Smooth muscle cell (in vitro differentiated cells): ENCODE results near the gene LYST. TPM values are rescaled to one million over a fixed set of nuclear protein-coding genes. Genes with fewer than 3 reads are reported as not detected.

Experiments
- DNase-seq: peaks from one replicate; lab custom pipeline; 2025; ENCODE audit not compliant: unreplicated experiment; lab: John Stamatoyannopoulos, UW
- H2AFZ ChIP-seq: fragments of 200-600 bp; sonication (generic); 2 replicates; pipeline ENCODE4 v1.6.0; 2016; ENCODE audit warnings: antibody characterized with exemption, low read depth, mild to moderate bottlenecking
- H3F3A ChIP-seq: fragments of 200-600 bp; sonication (generic); 2 replicates; pipeline ENCODE4 v1.6.0; 2017; ENCODE audit warnings: antibody characterized with exemption, low read depth
- H3K27ac ChIP-seq: fragments of 200-600 bp; sonication (generic); 2 replicates; pipeline ENCODE4 v1.5.1; 2016; ENCODE audit warnings: low read depth, mild to moderate bottlenecking
- H3K27me3 ChIP-seq: fragments of 200-600 bp; sonication (generic); 2 replicates; pipeline ENCODE4 v1.6.1; 2016; ENCODE audit warnings: low read depth, mild to moderate bottlenecking
- H3K36me3 ChIP-seq: fragments of 200-600 bp; sonication (generic); 2 replicates; pipeline ENCODE4 v1.5.1; 2016; ENCODE audit warnings: low read depth
- H3K4me1 ChIP-seq: fragments of 200-600 bp; sonication (generic); 2 replicates; pipeline ENCODE4 v1.5.1; 2016; ENCODE audit warnings: low read depth
- H3K4me2 ChIP-seq: fragments of 200-600 bp; sonication (generic); 2 replicates; pipeline ENCODE4 v1.6.0; 2016; ENCODE audit warnings: mild to moderate bottlenecking
- H3K4me3 ChIP-seq: fragments of 200-600 bp; sonication (generic); 2 replicates; pipeline ENCODE4 v1.5.1; 2016; ENCODE audit warnings: mild to moderate bottlenecking
- H3K79me2 ChIP-seq: fragments of 200-600 bp; sonication (generic); 2 replicates; pipeline ENCODE4 v1.6.0; 2016; ENCODE audit warnings: low read depth, mild to moderate bottlenecking
- H3K9ac ChIP-seq: fragments of 200-600 bp; sonication (generic); 2 replicates; pipeline ENCODE4 v1.6.0; 2016; ENCODE audit warnings: low read depth
- H3K9me3 ChIP-seq: fragments of 200-600 bp; sonication (generic); replicated peaks from 2 replicates; pipeline ENCODE4 v1.5.1; 2016; ENCODE audit warnings: low read depth
- H4K20me1 ChIP-seq: fragments of 200-600 bp; sonication (generic); 2 replicates; pipeline ENCODE4 v1.6.0; 2016; ENCODE audit warnings: low read depth
- CTCF ChIP-seq: fragments of 200-600 bp; sonication (generic); IDR thresholded peaks from 2 replicates; pipeline ENCODE4 v1.5.1; 2017; ENCODE audit warnings: borderline replicate concordance, mild to moderate bottlenecking, antibody characterized with exemption; ENCODE audit not compliant: insufficient read depth, poor library complexity, severe bottlenecking
- WGBS: methylation state at CpG from one replicate; pipeline ENCODE4 v1.1.7; 2016; ENCODE audit warnings: low lambda C conversion rate; 5-methylcytosine and 5-hydroxymethylcytosine counted together
- polyA plus RNA-seq: library from polyadenylated mRNA; unstranded; fragments of >200 nt; fragmentation: Nextera tagmentation; extraction: Ambion mirVana; gene quantifications from 2 replicates; pipeline ENCODE4 v1.2.1, GENCODE V29; 2016
- total RNA-seq: library from RNA; depleted of rRNA; stranded (reverse); fragments of >200 nt; gene quantifications from 2 replicates; pipeline ENCODE4 v1.2.3, GENCODE V29; 2014

The LYST gene
- total and polyA plus RNA-seq, 2 experiments from 2014 or later, result 2.2 to 13.5 TPM

- no peaks in the 10 kb centered on the region for H3K27me3 ChIP-seq
- no peaks in the 10 kb centered on the region for H3K79me2 ChIP-seq
- H3K36me3 ChIP-seq, result no peaks in the 10 kb centered on the region
- H3K4me3 ChIP-seq, result no peak overlapping the region
- H2AFZ ChIP-seq, result no peak overlapping the region
- no peak overlapping the region for H3K9ac ChIP-seq
- H3K4me1 ChIP-seq, result peaks cover 11% of the 10 kb centered on the region
- no peaks in the 10 kb centered on the region for H3K9me3 ChIP-seq
- no peak for DNase-seq
- H3K4me2 ChIP-seq, result peak overlapping the region; percentile 74
- H4K20me1 ChIP-seq, result no peaks in the 10 kb centered on the region
- TF ChIP-seq CTCF, result no peak
- WGBS, result 45% methylated on average over 14 of the region's 14 CpGs
- peak overlapping the region; percentile 3 for H3K27ac ChIP-seq
- no peaks in the 10 kb centered on the region for H3F3A ChIP-seq
Measured at GRCh38 chr1:235632506-235633401, 234.0 kb downstream of the LYST start.

- Histone ChIP-seq H2AFZ (no peak overlapping the region), H4K20me1 (no peaks in the 10 kb centered on the region), H3K79me2 (no peaks in the 10 kb centered on the region)
Measured at GRCh38 chr1:235631816-235632215, 234.9 kb downstream of the LYST start.

GRCh38 chr1:235628316-235629005 lies 238.2 kb downstream of the LYST start:
- no peak overlapping the region for H3K4me2 ChIP-seq
- H3K9ac ChIP-seq, result no peak overlapping the region
- 81% methylated on average over 10 of the region's 10 CpGs for WGBS
- H3K4me1 ChIP-seq, result peaks cover 11% of the 10 kb centered on the region
- no peak for DNase-seq
- no peak for TF ChIP-seq CTCF
- H2AFZ ChIP-seq, result no peak overlapping the region
- no peaks in the 10 kb centered on the region for H3K27me3 ChIP-seq
- H3K4me3 ChIP-seq, result no peak overlapping the region
- H3F3A ChIP-seq, result no peaks in the 10 kb centered on the region
- no peaks in the 10 kb centered on the region for H3K36me3 ChIP-seq
- no peaks in the 10 kb centered on the region for H3K9me3 ChIP-seq
- H3K79me2 ChIP-seq, result no peaks in the 10 kb centered on the region
- no peak overlapping the region for H3K27ac ChIP-seq
- H4K20me1 ChIP-seq, result no peaks in the 10 kb centered on the region

More at GRCh38 chr1:235631816-235632215, 234.9 kb downstream of the LYST start:
- Histone ChIP-seq H3K4me1 (peaks cover 11% of the 10 kb centered on the region), H3K27me3 (no peaks in the 10 kb centered on the region), H3K9me3 (no peaks in the 10 kb centered on the region), H3K4me3 (no peak overlapping the region), H3K36me3 (no peaks in the 10 kb centered on the region), H3K27ac (no peak overlapping the region), H3F3A (no peaks in the 10 kb centered on the region), H3K9ac (no peak overlapping the region), H3K4me2 (peak overlapping the region; percentile 74)
- WGBS, result 91% methylated on average over 7 of the region's 7 CpGs
- TF ChIP-seq CTCF, result no peak
- DNase-seq, result no peak
